SH-SY5Y (cell line): ENCODE data around the gene RELB.

Experiments
- GATA2 ChIP-seq: IDR thresholded peaks from 2 replicates; pipeline ENCODE4 v1.6.1; 2011; ENCODE audit warnings: mild to moderate bottlenecking, low read depth, low read length
- GATA3 ChIP-seq: IDR thresholded peaks from 2 replicates; pipeline ENCODE4 v1.6.1; 2011; ENCODE audit warnings: low read depth, mild to moderate bottlenecking, low read length, moderate library complexity

DNA sequence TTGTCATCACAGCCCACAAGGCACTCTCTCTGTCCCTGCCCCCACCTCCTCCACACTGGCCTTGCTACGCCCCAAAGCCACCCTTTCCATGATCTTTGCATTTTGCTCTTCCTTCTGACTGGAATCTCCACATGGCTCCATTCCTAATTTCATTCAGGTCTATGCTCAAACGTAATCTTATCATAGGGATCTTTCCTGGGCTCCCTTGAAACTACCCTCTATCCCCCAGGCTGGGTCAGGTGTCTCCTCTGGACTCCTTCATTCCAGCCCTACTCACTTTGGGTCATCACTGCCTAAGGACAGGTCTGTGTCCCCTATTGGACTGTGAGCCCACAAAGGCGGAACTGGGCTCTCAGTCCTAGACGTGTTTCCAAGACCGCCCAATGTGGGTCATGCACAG, 80.9 kb downstream of the RELB start:
- TF ChIP-seq GATA2 = no peak
- no peak for TF ChIP-seq GATA3
